Natural killer cell (primary cell): Measurements from ENCODE around the gene RGS9. TPM values are rescaled to one million over a fixed set of nuclear protein-coding genes. Genes with fewer than 3 reads are reported as not detected.

ENCODE experiments used
- ATAC-seq, 3 donors: fragments of 150-1000 bp in 2 of 3; fragments of 200-7000 bp in 1 of 3; cut with Tn5 transposase; 1 replicate in 1 of 3; 2 replicates in 2 of 3; pipeline ENCODE4 v1.10.0; 2021; ENCODE audit warnings: mild to moderate bottlenecking in 2 of 3, moderate library complexity in 2 of 3
- DNase-seq, 2 donors: peaks; one replicate each; pipeline versions ENCODE4 v3.0.0 to v3.0.0-alpha.2; 2013 to 2021; ENCODE audit warnings: mixed read lengths in 1 of 2
- H3K27ac ChIP-seq: one replicate; pipeline ENCODE4 v1.5.1; 2013; ENCODE audit warnings: mild to moderate bottlenecking, low read length
- H3K27me3 ChIP-seq: one replicate; pipeline ENCODE4 v1.6.1; 2013; ENCODE audit warnings: low read length; ENCODE audit not compliant: control insufficient read depth, insufficient read depth
- H3K36me3 ChIP-seq: one replicate; pipeline ENCODE4 v1.6.1; 2013; ENCODE audit warnings: low read length; ENCODE audit not compliant: control insufficient read depth, insufficient read depth
- H3K4me1 ChIP-seq: one replicate; pipeline ENCODE4 v1.6.1; 2013; ENCODE audit warnings: low read length; ENCODE audit not compliant: control insufficient read depth, insufficient read depth
- H3K4me3 ChIP-seq: one replicate; pipeline ENCODE4 v1.5.1; 2013; ENCODE audit warnings: low read length
- H3K9me3 ChIP-seq: one replicate; pipeline ENCODE4 v1.6.1; 2013; ENCODE audit warnings: low read length; ENCODE audit not compliant: control insufficient read depth, insufficient read depth
- H3K27ac Mint-ChIP-seq, 2 donors: one replicate each; pipeline ENCODE4 v1.8.0; 2022; ENCODE audit warnings: mild to moderate bottlenecking in 2 of 2, mixed read lengths in 2 of 2, moderate library complexity in 1 of 2
- H3K27me3 Mint-ChIP-seq, 2 donors: one replicate each; pipeline ENCODE4 v1.8.0; 2022; ENCODE audit warnings: low read depth in 2 of 2, mixed read lengths in 2 of 2
- H3K36me3 Mint-ChIP-seq: one replicate; pipeline ENCODE4 v1.8.0; 2022; ENCODE audit warnings: mixed read lengths
- H3K4me1 Mint-ChIP-seq, 2 donors: one replicate each; pipeline ENCODE4 v1.8.0; 2022; ENCODE audit warnings: mixed read lengths in 2 of 2
- H3K4me3 Mint-ChIP-seq: one replicate; pipeline ENCODE4 v1.8.0; 2022; ENCODE audit warnings: mild to moderate bottlenecking, moderate library complexity, mixed read lengths
- H3K9me3 Mint-ChIP-seq, 2 donors: one replicate each; pipeline ENCODE4 v1.8.0; 2022; ENCODE audit warnings: mixed read lengths in 2 of 2
- WGBS: methylation state at CpG from one replicate; pipeline ENCODE4 v1.1.7; 2013; ENCODE audit warnings: missing lambda C conversion rate; ENCODE audit not compliant: insufficient coverage; 5-methylcytosine and 5-hydroxymethylcytosine counted together
- intact Hi-C: fragments of 100-400 bp; cut with micrococcal nuclease; formaldehyde crosslinking; loops from one replicate; pipeline ENCODE4 v1.14.2; 2022
- total RNA-seq, 4 donors: library from RNA; stranded (reverse); fragments of 120-200 nt in 1 of 4; gene quantifications; one replicate each; pipeline versions ENCODE4 v1.2.3 to v1.2.4, GENCODE V29; 2013 to 2022
- TF ChIP-seq, protein P1 (sequence below): fragments of 200-600 bp; IDR thresholded peaks from one replicate; pipeline ENCODE4 v1.8.0; 2022; ENCODE audit warnings: antibody characterized with exemption

The RGS9 gene
- total RNA-seq, 3 donors from 2014 or later (not counting 1 experiment from before 2014, with no cell fraction given), result 25.0 to 47.3 (median 37.2) TPM

DNA sequence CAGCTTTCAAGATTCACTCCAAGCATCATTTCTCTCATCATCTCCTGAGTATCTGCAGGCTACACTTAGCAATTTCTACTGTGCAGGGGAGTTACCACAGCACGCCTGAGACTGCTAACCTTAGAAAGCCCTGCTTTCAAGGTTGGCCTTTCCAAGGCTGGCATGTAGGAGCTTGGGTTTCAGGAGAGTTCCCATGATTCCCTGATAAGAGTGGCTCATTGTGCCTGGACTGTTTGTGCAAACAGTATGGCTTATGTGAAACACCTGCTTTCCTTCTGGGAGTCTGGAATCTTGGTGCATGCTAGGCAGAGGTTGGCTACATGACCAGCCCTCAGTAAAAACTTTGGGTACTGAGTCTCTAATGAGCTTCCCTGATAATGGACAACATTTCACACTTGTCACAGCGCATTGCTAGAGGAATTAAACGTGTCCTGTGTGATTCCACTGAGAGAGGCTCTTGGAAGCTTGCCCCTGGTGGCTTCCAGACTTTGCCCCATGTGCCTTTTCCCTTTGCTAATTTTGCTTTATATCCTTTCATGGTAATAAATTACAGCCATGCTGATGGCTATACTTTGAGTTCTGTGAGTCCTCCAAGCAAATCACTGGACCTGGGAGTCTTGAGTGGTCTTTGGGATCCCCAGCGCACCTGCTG, 19.7 kb upstream of the RGS9 start:
- DNase-seq, result no peak
- H3K27ac Mint-ChIP-seq, result peak overlapping the region; percentile 90 to 95
- no peaks in the 10 kb centered on the region for H3K9me3 Mint-ChIP-seq
- H3K27me3 ChIP-seq, result no peaks in the 10 kb centered on the region
- H3K27ac ChIP-seq, result no peak overlapping the region
- no peaks in the 10 kb centered on the region for H3K27me3 Mint-ChIP-seq
- no peak for ATAC-seq
- H3K4me3 Mint-ChIP-seq, result peak overlapping the region; percentile 13
- TF ChIP-seq, protein P1, sequence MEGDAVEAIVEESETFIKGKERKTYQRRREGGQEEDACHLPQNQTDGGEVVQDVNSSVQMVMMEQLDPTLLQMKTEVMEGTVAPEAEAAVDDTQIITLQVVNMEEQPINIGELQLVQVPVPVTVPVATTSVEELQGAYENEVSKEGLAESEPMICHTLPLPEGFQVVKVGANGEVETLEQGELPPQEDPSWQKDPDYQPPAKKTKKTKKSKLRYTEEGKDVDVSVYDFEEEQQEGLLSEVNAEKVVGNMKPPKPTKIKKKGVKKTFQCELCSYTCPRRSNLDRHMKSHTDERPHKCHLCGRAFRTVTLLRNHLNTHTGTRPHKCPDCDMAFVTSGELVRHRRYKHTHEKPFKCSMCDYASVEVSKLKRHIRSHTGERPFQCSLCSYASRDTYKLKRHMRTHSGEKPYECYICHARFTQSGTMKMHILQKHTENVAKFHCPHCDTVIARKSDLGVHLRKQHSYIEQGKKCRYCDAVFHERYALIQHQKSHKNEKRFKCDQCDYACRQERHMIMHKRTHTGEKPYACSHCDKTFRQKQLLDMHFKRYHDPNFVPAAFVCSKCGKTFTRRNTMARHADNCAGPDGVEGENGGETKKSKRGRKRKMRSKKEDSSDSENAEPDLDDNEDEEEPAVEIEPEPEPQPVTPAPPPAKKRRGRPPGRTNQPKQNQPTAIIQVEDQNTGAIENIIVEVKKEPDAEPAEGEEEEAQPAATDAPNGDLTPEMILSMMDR, result no peak
- H3K36me3 ChIP-seq, result no peaks in the 10 kb centered on the region
- intact Hi-C loops, result no loop called here
- H3K4me3 ChIP-seq, result no peak overlapping the region
- H3K4me1 Mint-ChIP-seq, result peaks cover 33 to 43% of the 10 kb centered on the region in 2 donors
- WGBS, result 95% methylated on average over 4 of the region's 4 CpGs
- no peaks in the 10 kb centered on the region for H3K36me3 Mint-ChIP-seq
- H3K4me1 ChIP-seq, result peaks cover 27% of the 10 kb centered on the region
- H3K9me3 ChIP-seq, result no peaks in the 10 kb centered on the region

- Histone ChIP-seq H3K27me3 (no peaks in the 10 kb centered on the region), H3K36me3 (no peaks in the 10 kb centered on the region), H3K4me1 (peaks cover 24% of the 10 kb centered on the region), H3K27ac (no peak overlapping the region), H3K9me3 (no peaks in the 10 kb centered on the region), H3K4me3 (no peak overlapping the region)
- peaks cover 30 to 39% of the 10 kb centered on the region in 2 donors for H3K4me1 Mint-ChIP-seq
- 29% methylated on average over 6 of the region's 6 CpGs for WGBS
- H3K27ac Mint-ChIP-seq, result peak overlapping the region in 1 of 2 donors; percentile 6
- no peaks in the 10 kb centered on the region for H3K27me3 Mint-ChIP-seq
- no peak overlapping the region for H3K4me3 Mint-ChIP-seq
- H3K36me3 Mint-ChIP-seq, result no peaks in the 10 kb centered on the region
- TF ChIP-seq, protein P1, result no peak
- DNase-seq (no peak), ATAC-seq (no peak)
- intact Hi-C loops, result no loop called here
- no peaks in the 10 kb centered on the region for H3K9me3 Mint-ChIP-seq
Observed at GRCh38 chr17:65121368-65121767, 15.8 kb upstream of the RGS9 start.

GRCh38 chr17:65121916-65122806, 15.0 kb upstream of the RGS9 start:
- no peaks in the 10 kb centered on the region for H3K27me3 Mint-ChIP-seq
- no peak for ATAC-seq
- no peak overlapping the region for H3K27ac ChIP-seq

More at GRCh38 chr17:65121916-65122806, 15.0 kb upstream of the RGS9 start:
- intact Hi-C loops, result no loop called here
- Histone ChIP-seq H3K9me3 (no peaks in the 10 kb centered on the region), H3K4me1 (peaks cover 21% of the 10 kb centered on the region), H3K4me3 (peak overlapping the region; percentile 64), H3K36me3 (no peaks in the 10 kb centered on the region), H3K27me3 (no peaks in the 10 kb centered on the region)
- Mint-ChIP-seq H3K4me3 (peak overlapping the region; percentile 92), H3K4me1 (peaks cover 22 to 31% of the 10 kb centered on the region in 2 donors), H3K9me3 (no peaks in the 10 kb centered on the region), H3K27ac (peak overlapping the region; percentile 94 to 96), H3K36me3 (no peaks in the 10 kb centered on the region)
- WGBS, result 79% methylated on average over 11 of the region's 12 CpGs
- DNase-seq, result no peak
- TF ChIP-seq, protein P1, result no peak
